MM.1S (cell line): Measurements from ENCODE around the gene OR6B2.

Source experiments
- DNase-seq: peaks from one replicate; pipeline ENCODE4 v3.0.0-alpha.2; 2015
- H2AFZ ChIP-seq: fragments of 300-600 bp; sonication (generic); 2 replicates; pipeline ENCODE4 v1.6.0; 2016; ENCODE audit warnings: antibody characterized with exemption, low read length
- H3F3A ChIP-seq: fragments of 300-600 bp; sonication (generic); 2 replicates; pipeline ENCODE4 v1.6.1; 2016; ENCODE audit warnings: mild to moderate bottlenecking, antibody characterized with exemption, low read length, moderate library complexity, mixed read lengths; ENCODE audit not compliant: insufficient read depth
- H3K27ac ChIP-seq: fragments of 300-600 bp; sonication (generic); 2 replicates; pipeline ENCODE4 v1.5.1; 2016; ENCODE audit warnings: mild to moderate bottlenecking, low read length
- H3K27me3 ChIP-seq: fragments of 300-600 bp; sonication (generic); replicated peaks from 2 replicates; pipeline ENCODE4 v1.6.0; 2016; ENCODE audit warnings: low read length; ENCODE audit not compliant: insufficient read depth
- H3K36me3 ChIP-seq: fragments of 300-600 bp; sonication (generic); replicated peaks from 2 replicates; pipeline ENCODE4 v1.6.1; 2016; ENCODE audit warnings: mild to moderate bottlenecking, low read length, mixed read lengths; ENCODE audit not compliant: insufficient read depth
- H3K4me1 ChIP-seq: fragments of 300-600 bp; sonication (generic); 2 replicates; pipeline ENCODE4 v1.6.1; 2016; ENCODE audit warnings: low read length, mixed read lengths
- H3K4me2 ChIP-seq: fragments of 300-600 bp; sonication (generic); 2 replicates; pipeline ENCODE4 v1.6.0; 2016; ENCODE audit warnings: low read depth, low read length
- H3K4me3 ChIP-seq: fragments of 300-600 bp; sonication (generic); 2 replicates; pipeline ENCODE4 v1.5.1; 2016; ENCODE audit warnings: low read length, mixed read lengths
- H3K79me2 ChIP-seq: fragments of 300-600 bp; sonication (generic); 2 replicates; pipeline ENCODE4 v1.6.1; 2016; ENCODE audit warnings: mixed run types, low read length, mixed read lengths
- H3K9ac ChIP-seq: fragments of 300-600 bp; sonication (generic); 2 replicates; pipeline ENCODE4 v1.6.1; 2016; ENCODE audit warnings: low read length, mixed read lengths
- H3K9me2 ChIP-seq: fragments of 300-600 bp; sonication (generic); replicated peaks from 2 replicates; pipeline ENCODE4 v1.6.1; 2016; ENCODE audit warnings: mild to moderate bottlenecking, low read length, mixed read lengths; ENCODE audit not compliant: insufficient read depth
- H3K9me3 ChIP-seq: fragments of 300-600 bp; sonication (generic); replicated peaks from 2 replicates; pipeline ENCODE4 v1.6.1; 2016; ENCODE audit warnings: mild to moderate bottlenecking, low read length, mixed read lengths; ENCODE audit not compliant: insufficient read depth
- H4K20me1 ChIP-seq: fragments of 300-600 bp; sonication (generic); 2 replicates; pipeline ENCODE4 v1.6.1; 2016; ENCODE audit warnings: mild to moderate bottlenecking, low read length, moderate library complexity, mixed read lengths; ENCODE audit not compliant: insufficient read depth
- CTCF ChIP-seq: fragments of 300-600 bp; sonication (generic); IDR thresholded peaks from 2 replicates; pipeline ENCODE4 v1.5.1; 2016; ENCODE audit warnings: antibody characterized with exemption, low read length, mixed read lengths
- EZH2 ChIP-seq: fragments of 300-600 bp; sonication (generic); optimal IDR thresholded peaks from 2 replicates; pipeline ENCODE3; 2017; ENCODE audit warnings: low read depth, mild to moderate bottlenecking, antibody characterized with exemption, low read length, mixed read lengths
- EZH2phosphoT487 ChIP-seq: fragments of 300-600 bp; sonication (generic); IDR thresholded peaks from 2 replicates; pipeline ENCODE4 v1.6.1; 2018; ENCODE audit warnings: antibody characterized with exemption, low read length

OR6B2 gene

GRCh38 chr2:240042740-240043139 is 12.5 kb upstream of the OR6B2 start:
- no peaks in the 10 kb centered on the region for H3K36me3 ChIP-seq
- H3K4me2 ChIP-seq, result no peak overlapping the region
- no peaks in the 10 kb centered on the region for H3K4me1 ChIP-seq
- no peak overlapping the region for H3K9ac ChIP-seq
- no peaks in the 10 kb centered on the region for H3K9me3 ChIP-seq
- H3K4me3 ChIP-seq, result no peak overlapping the region
- TF ChIP-seq EZH2phosphoT487 (no peak), EZH2 (no peak)
- H2AFZ ChIP-seq, result no peak overlapping the region
- DNase-seq, result no peak
- H3K27ac ChIP-seq, result no peak overlapping the region
- H3K9me2 ChIP-seq, result no peaks in the 10 kb centered on the region
- H4K20me1 ChIP-seq, result no peaks in the 10 kb centered on the region
- peaks cover 56% of the 10 kb centered on the region for H3K27me3 ChIP-seq
- H3K79me2 ChIP-seq, result no peaks in the 10 kb centered on the region
- H3F3A ChIP-seq, result no peaks in the 10 kb centered on the region

GRCh38 chr2:240041363-240041762 is 11.1 kb upstream of the OR6B2 start:
- Histone ChIP-seq H3K79me2 (no peaks in the 10 kb centered on the region), H3K4me2 (no peak overlapping the region), H3K27ac (no peak overlapping the region), H3K4me1 (no peaks in the 10 kb centered on the region), H3K9me3 (no peaks in the 10 kb centered on the region), H4K20me1 (no peaks in the 10 kb centered on the region), H3K27me3 (peaks cover 53% of the 10 kb centered on the region), H3K4me3 (no peak overlapping the region), H3K36me3 (no peaks in the 10 kb centered on the region), H2AFZ (no peak overlapping the region), H3K9ac (no peak overlapping the region), H3K9me2 (no peaks in the 10 kb centered on the region), H3F3A (no peaks in the 10 kb centered on the region)
- no peak for DNase-seq
- TF ChIP-seq CTCF (no peak), EZH2phosphoT487 (no peak), EZH2 (no peak)

- Histone ChIP-seq H3K79me2 (no peaks in the 10 kb centered on the region), H3K4me1 (no peaks in the 10 kb centered on the region), H3K9me3 (no peaks in the 10 kb centered on the region), H3F3A (no peaks in the 10 kb centered on the region), H3K4me3 (no peak overlapping the region), H3K9ac (no peak overlapping the region), H3K27me3 (peaks cover 67% of the 10 kb centered on the region), H4K20me1 (no peaks in the 10 kb centered on the region), H3K36me3 (no peaks in the 10 kb centered on the region), H2AFZ (no peak overlapping the region), H3K27ac (no peak overlapping the region), H3K4me2 (no peak overlapping the region), H3K9me2 (no peaks in the 10 kb centered on the region)
- no peak for DNase-seq
- TF ChIP-seq EZH2phosphoT487, result no peak
- no peak for TF ChIP-seq CTCF
- TF ChIP-seq EZH2, result no peak
Observed at GRCh38 chr2:240037358-240037757, 7.1 kb upstream of the OR6B2 start.

GRCh38 chr2:240033330-240033678 is 3.1 kb upstream of the OR6B2 start:
- Histone ChIP-seq H3K4me2 (no peak overlapping the region), H4K20me1 (no peaks in the 10 kb centered on the region), H3K79me2 (no peaks in the 10 kb centered on the region), H3K4me3 (no peak overlapping the region), H3K27ac (no peak overlapping the region), H3K27me3 (peaks cover 64% of the 10 kb centered on the region), H2AFZ (no peak overlapping the region), H3K9me3 (no peaks in the 10 kb centered on the region), H3K9ac (no peak overlapping the region), H3K36me3 (no peaks in the 10 kb centered on the region), H3K4me1 (no peaks in the 10 kb centered on the region), H3F3A (no peaks in the 10 kb centered on the region), H3K9me2 (no peaks in the 10 kb centered on the region)
- TF ChIP-seq EZH2 (no peak), EZH2phosphoT487 (no peak), CTCF (no peak)
- DNase-seq, result no peak
